ENCODE measurements around the gene AK5.

GRCh38 chr1:77234096-77234495 is 47.7 kb upstream of the AK5 start:
- TF ChIP-seq CTCF (IDR thresholded peaks at IDR 0.05): no peak
- TF ChIP-seq POLR2A (IDR thresholded peaks at IDR 0.05): no peak
- no peak for TF ChIP-seq POLR2AphosphoS5 (IDR thresholded peaks at IDR 0.05)
